KMS-11 (cell line): ENCODE results near the gene ZNF521.

Experiments used
- H2AFZ ChIP-seq: fragments of 200-600 bp; sonication (generic); 2 replicates; pipeline ENCODE4 v1.6.1; 2016; ENCODE audit warnings: antibody characterized with exemption, mixed run types, low read depth
- H3K27ac ChIP-seq: fragments of 200-600 bp; sonication (generic); 2 replicates; pipeline ENCODE4 v1.6.1; 2016; ENCODE audit warnings: mild to moderate bottlenecking, mixed run types
- H3K27me3 ChIP-seq: fragments of 200-600 bp; sonication (generic); 2 replicates; pipeline ENCODE4 v1.6.1; 2017; ENCODE audit warnings: mild to moderate bottlenecking, low read depth, mixed run types, moderate library complexity; ENCODE audit not compliant: insufficient read depth
- H3K36me3 ChIP-seq: fragments of 200-600 bp; sonication (generic); 2 replicates; pipeline ENCODE4 v1.6.1; 2017; ENCODE audit warnings: mild to moderate bottlenecking, mixed run types; ENCODE audit not compliant: insufficient read depth
- H3K4me1 ChIP-seq: fragments of 200-600 bp; sonication (generic); 2 replicates; pipeline ENCODE4 v1.6.1; 2016; ENCODE audit warnings: mild to moderate bottlenecking, low read depth, mixed run types; ENCODE audit not compliant: poor library complexity, severe bottlenecking
- H3K4me2 ChIP-seq: fragments of 200-600 bp; sonication (generic); 2 replicates; pipeline ENCODE4 v1.7.0; 2016; ENCODE audit warnings: mild to moderate bottlenecking, mixed run types
- H3K4me3 ChIP-seq: fragments of 200-600 bp; sonication (generic); IDR thresholded peaks from 2 replicates; pipeline ENCODE4 v1.6.1; 2017; ENCODE audit warnings: low read depth, low read length, mixed read lengths; ENCODE audit not compliant: insufficient read depth
- H3K79me2 ChIP-seq: fragments of 200-600 bp; sonication (generic); 2 replicates; pipeline ENCODE4 v1.6.1; 2016; ENCODE audit warnings: low read depth, mixed run types; ENCODE audit not compliant: insufficient read depth
- H3K9ac ChIP-seq: fragments of 200-600 bp; sonication (generic); 2 replicates; pipeline ENCODE4 v1.6.1; 2016; ENCODE audit warnings: mild to moderate bottlenecking, mixed run types
- H4K20me1 ChIP-seq: fragments of 200-600 bp; sonication (generic); 2 replicates; pipeline ENCODE4 v1.6.1; 2016; ENCODE audit warnings: mild to moderate bottlenecking, mixed run types; ENCODE audit not compliant: insufficient read depth
- TF ChIP-seq, protein P1 (sequence below): fragments of 200-600 bp; sonication (generic); conservative IDR thresholded peaks from 2 replicates; pipeline ENCODE4 v1.6.1; 2017; ENCODE audit warnings: low read depth, mild to moderate bottlenecking, antibody characterized with exemption, low read length, moderate library complexity, mixed read lengths

The ZNF521 gene

DNA sequence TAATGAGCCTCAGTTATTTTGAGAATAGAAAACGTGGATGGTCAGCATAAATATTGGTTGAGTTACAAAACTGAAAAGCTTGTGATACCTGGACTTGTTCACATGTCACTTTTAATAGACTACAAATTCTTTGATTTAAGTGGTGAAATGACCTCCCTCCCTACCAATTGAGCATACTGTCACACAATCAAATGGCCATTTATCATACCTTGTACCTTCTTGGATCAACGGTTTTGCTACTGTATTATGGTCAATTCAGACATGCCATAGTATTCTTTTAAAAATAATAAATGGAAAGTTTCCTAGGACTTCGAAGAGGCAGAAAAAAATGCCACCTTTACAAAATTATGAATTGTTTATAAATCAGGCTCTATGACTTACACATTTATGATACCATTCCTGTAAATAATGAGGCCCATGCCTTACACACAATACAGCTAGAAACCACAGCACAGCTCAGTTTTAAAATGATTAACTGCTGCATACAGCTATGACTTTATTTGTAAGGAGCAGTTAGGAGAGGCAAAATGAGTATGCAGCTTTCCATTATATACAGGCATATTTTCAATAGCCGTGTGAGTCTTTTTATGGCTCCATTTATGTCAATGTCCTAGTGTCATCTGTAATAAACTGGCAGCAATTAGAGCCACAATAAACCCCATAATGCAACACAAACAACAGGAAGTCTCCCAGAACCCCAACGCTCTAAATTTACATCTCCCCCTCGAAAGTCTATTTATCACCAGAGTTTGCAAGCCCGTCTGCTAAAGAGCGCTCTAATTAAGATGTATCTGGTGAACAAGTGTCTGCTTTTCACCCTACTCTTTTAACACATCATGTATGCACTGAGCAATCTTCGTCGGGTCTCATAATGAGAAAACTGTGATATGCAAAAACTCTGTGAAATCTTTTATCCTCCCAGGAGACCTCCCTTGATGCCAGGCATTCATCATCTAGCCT, 176.1 kb downstream of the ZNF521 start:
- Histone ChIP-seq H4K20me1 (no peaks in the 10 kb centered on the region), H3K4me2 (no peak overlapping the region), H3K9ac (no peak overlapping the region), H3K27me3 (no peaks in the 10 kb centered on the region), H3K79me2 (no peaks in the 10 kb centered on the region), H3K4me1 (no peaks in the 10 kb centered on the region), H3K27ac (no peak overlapping the region), H3K36me3 (no peaks in the 10 kb centered on the region), H3K4me3 (no peak overlapping the region), H2AFZ (no peak overlapping the region)
- TF ChIP-seq, protein P1, sequence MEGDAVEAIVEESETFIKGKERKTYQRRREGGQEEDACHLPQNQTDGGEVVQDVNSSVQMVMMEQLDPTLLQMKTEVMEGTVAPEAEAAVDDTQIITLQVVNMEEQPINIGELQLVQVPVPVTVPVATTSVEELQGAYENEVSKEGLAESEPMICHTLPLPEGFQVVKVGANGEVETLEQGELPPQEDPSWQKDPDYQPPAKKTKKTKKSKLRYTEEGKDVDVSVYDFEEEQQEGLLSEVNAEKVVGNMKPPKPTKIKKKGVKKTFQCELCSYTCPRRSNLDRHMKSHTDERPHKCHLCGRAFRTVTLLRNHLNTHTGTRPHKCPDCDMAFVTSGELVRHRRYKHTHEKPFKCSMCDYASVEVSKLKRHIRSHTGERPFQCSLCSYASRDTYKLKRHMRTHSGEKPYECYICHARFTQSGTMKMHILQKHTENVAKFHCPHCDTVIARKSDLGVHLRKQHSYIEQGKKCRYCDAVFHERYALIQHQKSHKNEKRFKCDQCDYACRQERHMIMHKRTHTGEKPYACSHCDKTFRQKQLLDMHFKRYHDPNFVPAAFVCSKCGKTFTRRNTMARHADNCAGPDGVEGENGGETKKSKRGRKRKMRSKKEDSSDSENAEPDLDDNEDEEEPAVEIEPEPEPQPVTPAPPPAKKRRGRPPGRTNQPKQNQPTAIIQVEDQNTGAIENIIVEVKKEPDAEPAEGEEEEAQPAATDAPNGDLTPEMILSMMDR = no peak

DNA sequence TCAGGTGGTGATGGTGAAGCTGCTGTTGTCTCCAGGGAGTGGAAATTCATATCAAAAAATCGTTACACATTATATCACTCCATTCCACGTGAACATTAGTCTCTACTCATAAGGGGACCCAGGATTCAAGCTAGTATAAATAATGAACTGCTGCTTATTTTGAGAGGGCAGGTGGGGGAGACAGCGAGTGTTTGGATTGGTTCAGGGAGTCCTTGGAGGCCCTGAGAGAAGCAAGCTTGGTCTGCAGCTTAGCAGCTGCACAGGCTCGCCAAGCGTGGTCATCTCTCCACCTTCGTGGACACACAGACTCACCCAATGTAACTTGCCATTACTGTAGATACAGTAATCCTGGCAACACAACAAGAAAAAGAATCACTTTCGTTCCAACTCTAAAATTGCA, 177.6 kb downstream of the ZNF521 start:
- H3K79me2 ChIP-seq = no peaks in the 10 kb centered on the region
- no peak overlapping the region for H3K27ac ChIP-seq
- TF ChIP-seq, protein P1 = no peak
- no peak overlapping the region for H3K4me3 ChIP-seq
- H4K20me1 ChIP-seq = no peaks in the 10 kb centered on the region
- H3K4me1 ChIP-seq = no peaks in the 10 kb centered on the region
- H3K27me3 ChIP-seq = no peaks in the 10 kb centered on the region
- H3K36me3 ChIP-seq = no peaks in the 10 kb centered on the region
- no peak overlapping the region for H3K4me2 ChIP-seq
- no peak overlapping the region for H3K9ac ChIP-seq
- no peak overlapping the region for H2AFZ ChIP-seq

DNA sequence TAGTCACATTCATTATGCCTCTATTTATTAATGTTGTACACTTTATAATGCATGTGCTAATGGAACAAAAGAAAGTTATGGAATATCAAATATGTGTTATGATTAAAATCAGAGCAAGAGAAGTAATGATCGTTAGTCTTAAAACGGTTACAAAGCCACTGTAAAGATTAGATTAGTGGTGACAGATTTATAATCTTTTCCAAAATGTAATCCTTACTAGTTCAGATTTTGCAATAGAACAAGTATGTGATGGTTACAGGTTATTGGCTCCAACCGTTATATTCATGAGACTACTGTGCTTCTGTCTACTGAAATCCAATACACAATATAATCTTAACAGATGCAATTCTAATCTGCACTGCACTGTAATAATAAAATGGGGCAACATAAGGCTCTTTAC, 180.6 kb downstream of the ZNF521 start:
- no peak overlapping the region for H2AFZ ChIP-seq
- no peak overlapping the region for H3K4me3 ChIP-seq
- H3K27me3 ChIP-seq = no peaks in the 10 kb centered on the region
- H3K36me3 ChIP-seq = no peaks in the 10 kb centered on the region
- H3K4me2 ChIP-seq = no peak overlapping the region
- H3K27ac ChIP-seq = no peak overlapping the region
- TF ChIP-seq, protein P1 = no peak
- H3K79me2 ChIP-seq = no peaks in the 10 kb centered on the region
- H3K9ac ChIP-seq = no peak overlapping the region
- H3K4me1 ChIP-seq = no peaks in the 10 kb centered on the region
- no peaks in the 10 kb centered on the region for H4K20me1 ChIP-seq

DNA sequence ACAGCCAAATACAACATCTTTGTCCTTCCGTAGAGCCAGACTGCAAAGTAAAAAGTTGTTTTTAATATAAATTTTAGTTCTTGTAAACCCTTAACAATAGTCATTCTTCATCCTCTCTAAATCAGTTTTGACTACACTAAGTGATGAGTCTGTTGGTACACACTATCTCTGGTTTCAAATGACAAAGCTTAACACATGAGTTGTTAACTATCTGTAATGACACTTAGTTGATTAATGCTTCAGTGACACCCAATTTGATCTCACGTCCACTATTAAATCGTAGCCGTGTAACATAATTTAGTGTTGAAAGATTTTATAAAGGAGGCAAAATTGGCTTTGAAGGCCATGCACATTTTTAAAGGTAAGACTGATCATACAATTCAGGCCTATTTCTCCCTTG, 181.6 kb downstream of the ZNF521 start:
- Histone ChIP-seq H3K4me3 (no peak overlapping the region), H3K79me2 (no peaks in the 10 kb centered on the region), H3K27me3 (no peaks in the 10 kb centered on the region), H3K36me3 (no peaks in the 10 kb centered on the region), H3K4me2 (no peak overlapping the region), H3K9ac (no peak overlapping the region), H3K27ac (no peak overlapping the region), H4K20me1 (no peaks in the 10 kb centered on the region), H2AFZ (no peak overlapping the region), H3K4me1 (peaks cover 6% of the 10 kb centered on the region)
- TF ChIP-seq, protein P1 = no peak
